ENCODE measurements around the gene UBTD1.

UBTD1 gene

GRCh38 chr10:97537186-97537869, 38.6 kb downstream of the UBTD1 start:
- Mint-ChIP-seq H3K4me1 (peaks cover 6% of the 10 kb centered on the region), H3K27me3 (no peaks in the 10 kb centered on the region), H3K36me3 (no peaks in the 10 kb centered on the region), H3K9me3 (no peaks in the 10 kb centered on the region), H3K4me3 (no peak overlapping the region), H3K27ac (no peak overlapping the region)

DNA sequence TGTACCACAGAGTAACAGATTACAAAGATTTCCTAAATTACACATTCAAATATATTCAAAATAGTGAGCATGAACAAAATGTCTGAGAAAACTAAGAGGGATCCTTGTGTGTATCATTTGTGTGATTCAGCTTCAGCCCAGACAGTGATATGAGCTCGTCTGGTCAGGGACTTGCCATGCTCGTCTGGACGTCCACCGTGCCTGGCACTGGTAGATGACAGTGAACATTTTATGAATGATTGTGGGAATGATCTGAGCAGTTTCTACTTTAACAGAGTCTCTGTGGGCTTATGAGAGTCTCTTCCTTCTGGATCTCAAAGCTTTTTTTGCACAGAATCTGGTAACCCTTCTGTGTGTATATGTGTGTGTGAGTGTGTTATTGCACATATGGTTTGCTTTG, 39.7 kb downstream of the UBTD1 start:
- Mint-ChIP-seq H3K4me3 (no peak overlapping the region), H3K27me3 (no peaks in the 10 kb centered on the region), H3K9me3 (no peaks in the 10 kb centered on the region), H3K4me1 (peaks cover 17% of the 10 kb centered on the region), H3K36me3 (no peaks in the 10 kb centered on the region), H3K27ac (no peak overlapping the region)

GRCh38 chr10:97538839-97539238, 40.1 kb downstream of the UBTD1 start:
- Mint-ChIP-seq H3K4me3 (no peak overlapping the region), H3K27me3 (no peaks in the 10 kb centered on the region), H3K4me1 (peaks cover 21% of the 10 kb centered on the region), H3K9me3 (no peaks in the 10 kb centered on the region), H3K36me3 (no peaks in the 10 kb centered on the region), H3K27ac (no peak overlapping the region)

- no peak overlapping the region for H3K4me3 Mint-ChIP-seq
- peaks cover 21% of the 10 kb centered on the region for H3K4me1 Mint-ChIP-seq
- H3K27me3 Mint-ChIP-seq: no peaks in the 10 kb centered on the region
- no peaks in the 10 kb centered on the region for H3K9me3 Mint-ChIP-seq
- no peaks in the 10 kb centered on the region for H3K36me3 Mint-ChIP-seq
- no peak overlapping the region for H3K27ac Mint-ChIP-seq
Measured at GRCh38 chr10:97539523-97540200, 40.9 kb downstream of the UBTD1 start.

- H3K36me3 Mint-ChIP-seq: no peaks in the 10 kb centered on the region
- no peak overlapping the region for H3K27ac Mint-ChIP-seq
- no peak overlapping the region for H3K4me3 Mint-ChIP-seq
- no peaks in the 10 kb centered on the region for H3K9me3 Mint-ChIP-seq
- H3K27me3 Mint-ChIP-seq: no peaks in the 10 kb centered on the region
- peaks cover 21% of the 10 kb centered on the region for H3K4me1 Mint-ChIP-seq
Measured at GRCh38 chr10:97540669-97541500, 42.2 kb downstream of the UBTD1 start.

- Mint-ChIP-seq H3K4me1 (peaks cover 21% of the 10 kb centered on the region), H3K4me3 (no peak overlapping the region), H3K9me3 (no peaks in the 10 kb centered on the region), H3K36me3 (no peaks in the 10 kb centered on the region), H3K27me3 (no peaks in the 10 kb centered on the region), H3K27ac (peak overlapping the region; percentile 35)
Measured at GRCh38 chr10:97542169-97543024, 43.7 kb downstream of the UBTD1 start.

- no peaks in the 10 kb centered on the region for H3K9me3 Mint-ChIP-seq
- peak overlapping the region; percentile 34 for H3K4me3 Mint-ChIP-seq
- H3K27ac Mint-ChIP-seq: peak overlapping the region; percentile 88
- H3K27me3 Mint-ChIP-seq: no peaks in the 10 kb centered on the region
- H3K36me3 Mint-ChIP-seq: no peaks in the 10 kb centered on the region
- peaks cover 21% of the 10 kb centered on the region for H3K4me1 Mint-ChIP-seq
Measured at GRCh38 chr10:97543025-97543546, 44.4 kb downstream of the UBTD1 start.

DNA sequence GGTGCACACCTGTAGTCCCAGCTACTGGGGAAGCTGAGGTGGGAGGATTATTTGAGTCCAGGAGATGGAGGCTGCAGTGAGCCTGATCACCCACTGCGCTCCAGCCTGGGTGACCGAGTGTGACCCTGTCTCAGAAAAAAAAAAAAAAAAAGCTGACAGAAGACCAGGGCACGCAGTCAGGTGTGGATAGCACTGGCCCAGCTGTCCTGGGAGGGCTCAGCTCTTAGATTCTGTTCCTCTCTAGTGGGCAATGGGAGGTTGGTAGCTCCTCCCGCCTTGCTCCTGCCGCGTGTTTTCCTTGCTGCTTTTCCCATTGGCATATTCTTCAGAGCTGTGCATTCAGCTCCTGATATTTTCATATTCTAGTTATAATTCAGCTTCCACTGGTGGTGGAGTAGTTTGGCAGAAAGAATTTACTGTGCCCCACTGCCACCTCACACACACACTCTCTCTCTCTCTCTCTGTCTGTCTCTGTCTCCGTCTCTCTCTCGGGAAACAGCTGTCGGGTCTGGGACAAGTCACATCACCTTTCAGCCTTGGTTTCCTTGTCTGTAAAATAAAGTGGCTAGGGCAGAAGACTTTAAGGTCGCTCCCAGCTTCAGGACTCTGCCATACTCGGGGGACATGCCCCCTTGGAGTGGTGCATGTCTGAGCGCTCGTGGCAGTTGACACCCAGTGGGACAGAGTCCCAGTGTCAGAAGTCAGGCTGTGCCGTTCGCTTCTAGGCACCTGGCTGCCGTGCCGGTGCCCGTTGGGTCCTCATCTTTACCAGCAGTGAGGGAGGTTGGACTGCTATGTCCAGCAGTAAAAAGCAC, 47.9 kb downstream of the UBTD1 start:
- Mint-ChIP-seq H3K27ac (no peak overlapping the region), H3K36me3 (no peaks in the 10 kb centered on the region), H3K4me3 (no peak overlapping the region), H3K4me1 (peaks cover 25% of the 10 kb centered on the region), H3K27me3 (no peaks in the 10 kb centered on the region), H3K9me3 (no peaks in the 10 kb centered on the region)

GRCh38 chr10:97547271-97547600, 48.5 kb downstream of the UBTD1 start:
- no peak overlapping the region for H3K4me3 Mint-ChIP-seq
- no peaks in the 10 kb centered on the region for H3K36me3 Mint-ChIP-seq

GRCh38 chr10:97547962-97548361, 49.2 kb downstream of the UBTD1 start:
- Mint-ChIP-seq H3K9me3 (no peaks in the 10 kb centered on the region), H3K27ac (no peak overlapping the region), H3K4me3 (no peak overlapping the region), H3K4me1 (peaks cover 12% of the 10 kb centered on the region), H3K36me3 (no peaks in the 10 kb centered on the region), H3K27me3 (no peaks in the 10 kb centered on the region)

More at GRCh38 chr10:97547271-97547600, 48.5 kb downstream of the UBTD1 start:
- Mint-ChIP-seq H3K9me3 (no peaks in the 10 kb centered on the region), H3K27me3 (no peaks in the 10 kb centered on the region), H3K27ac (no peak overlapping the region), H3K4me1 (peaks cover 19% of the 10 kb centered on the region)

DNA sequence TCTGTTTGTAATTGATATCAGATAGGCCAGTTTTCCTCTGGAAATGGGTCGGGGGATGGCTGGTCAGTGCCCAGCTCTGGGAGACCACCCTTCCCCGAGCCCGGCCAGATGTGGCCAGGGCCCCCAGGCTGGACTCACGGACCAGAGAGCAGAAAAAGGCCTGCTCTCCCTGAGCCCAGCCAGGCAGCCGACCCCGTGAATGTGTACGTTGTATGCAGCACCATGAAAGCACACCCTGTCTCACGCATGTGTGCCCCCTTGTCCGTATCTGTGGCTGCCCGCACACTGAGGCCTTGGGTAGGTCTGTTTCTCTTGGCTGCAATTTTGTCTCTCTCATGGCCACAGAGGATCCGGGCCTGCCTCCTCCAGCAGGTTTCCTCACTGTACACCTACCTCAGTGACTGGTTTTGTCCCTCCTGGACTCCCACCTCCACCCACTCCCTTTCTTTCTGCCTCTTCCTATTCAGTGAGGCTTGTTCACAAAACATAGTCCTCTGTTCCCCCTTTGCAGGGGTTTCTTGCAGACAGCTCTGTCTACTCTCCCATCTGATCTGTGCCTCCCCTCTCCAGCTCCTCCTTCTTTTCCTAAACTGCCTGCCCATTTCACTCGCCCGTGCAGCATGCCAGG, 50.2 kb downstream of the UBTD1 start:
- Mint-ChIP-seq H3K4me3 (no peak overlapping the region), H3K36me3 (no peaks in the 10 kb centered on the region), H3K9me3 (no peaks in the 10 kb centered on the region), H3K27ac (peak overlapping the region; percentile 3), H3K27me3 (no peaks in the 10 kb centered on the region), H3K4me1 (peaks cover 3% of the 10 kb centered on the region)

DNA sequence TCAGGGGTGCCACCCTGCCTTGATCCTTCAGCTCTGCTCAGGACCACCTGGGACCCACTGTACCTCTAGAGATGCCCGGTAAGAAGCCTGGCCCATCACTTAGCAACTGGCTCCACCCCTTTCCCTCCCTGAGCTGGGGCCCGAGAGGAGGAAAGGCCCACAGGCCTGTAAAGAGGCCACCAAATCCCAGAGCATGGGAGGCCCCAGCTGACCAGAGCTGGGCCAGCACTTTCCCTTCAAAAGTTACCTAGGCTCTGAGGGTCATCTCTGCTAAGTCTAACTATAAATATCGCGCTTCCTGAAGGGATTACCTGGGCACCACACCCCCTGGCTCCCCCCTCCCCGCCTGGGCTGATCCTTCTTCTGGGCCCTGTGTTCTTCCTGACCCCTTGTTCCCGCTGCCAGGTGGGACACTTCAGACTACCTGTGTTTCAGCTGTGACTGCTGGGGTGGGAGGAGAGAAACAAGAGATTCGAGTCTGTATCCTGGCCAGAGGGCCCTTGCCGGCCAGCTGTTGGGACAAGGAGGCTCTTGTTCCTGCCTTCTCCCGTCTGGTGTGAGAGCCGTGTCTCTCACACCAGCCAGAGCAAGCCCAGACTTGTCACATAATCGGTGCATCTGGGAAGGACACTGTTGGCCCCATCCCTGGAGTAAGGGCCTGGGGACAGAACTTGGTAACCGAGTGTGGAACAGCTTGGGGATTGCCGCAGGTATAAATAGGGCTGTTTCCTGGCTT, 51.0 kb downstream of the UBTD1 start:
- no peak overlapping the region for H3K27ac Mint-ChIP-seq
- no peaks in the 10 kb centered on the region for H3K27me3 Mint-ChIP-seq

DNA sequence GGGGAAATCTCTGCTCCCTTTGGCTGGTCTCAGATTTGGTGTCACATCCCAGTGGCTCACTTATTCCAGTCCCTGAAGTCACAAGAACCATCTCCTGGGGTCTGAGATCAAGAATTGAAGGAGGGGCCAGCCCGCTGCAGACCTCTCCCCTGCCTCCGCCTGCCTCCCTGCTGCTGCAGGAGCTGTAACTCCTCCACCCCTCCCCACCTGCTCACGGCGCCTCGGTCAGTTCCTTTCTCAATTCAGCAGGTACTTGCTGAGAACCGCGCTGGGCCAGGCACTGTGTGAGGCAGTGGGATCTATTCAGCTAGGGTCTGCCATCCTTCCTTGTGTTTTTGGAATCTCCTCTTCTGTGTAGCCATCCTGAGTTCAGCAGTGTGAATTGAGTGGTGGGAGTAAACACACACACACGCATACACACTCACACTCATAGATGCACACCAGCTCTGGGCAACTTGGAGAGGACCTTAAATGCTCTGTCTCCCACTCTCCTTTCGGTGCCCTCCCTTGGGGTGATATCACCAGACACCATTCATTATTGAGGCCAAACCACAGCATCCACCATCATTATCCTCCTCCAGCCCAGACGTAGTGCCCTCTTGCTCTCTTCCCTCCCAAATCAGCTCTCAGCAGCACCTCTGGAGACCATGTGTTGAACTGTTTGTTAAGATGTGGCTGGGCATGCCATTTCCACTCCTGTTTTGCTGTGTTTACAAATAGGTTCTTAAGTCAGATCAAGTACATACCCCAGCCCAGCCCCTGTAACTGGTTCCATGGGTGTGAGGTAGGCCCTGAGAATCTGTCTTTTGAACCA, 51.8 kb downstream of the UBTD1 start:
- H3K27ac Mint-ChIP-seq: peak overlapping the region; percentile 48
- H3K4me3 Mint-ChIP-seq: no peak overlapping the region
- H3K4me1 Mint-ChIP-seq: peaks cover 3% of the 10 kb centered on the region
- no peaks in the 10 kb centered on the region for H3K36me3 Mint-ChIP-seq
- no peaks in the 10 kb centered on the region for H3K9me3 Mint-ChIP-seq
- H3K27me3 Mint-ChIP-seq: no peaks in the 10 kb centered on the region

More for the DNA sequence above, 51.0 kb downstream of the UBTD1 start:
- Mint-ChIP-seq H3K9me3 (no peaks in the 10 kb centered on the region), H3K36me3 (no peaks in the 10 kb centered on the region), H3K4me3 (no peak overlapping the region), H3K4me1 (peaks cover 3% of the 10 kb centered on the region)

Data from activated naive CD4-positive, alpha-beta T cell treated with anti-CD3 and anti-CD28 coated beads, Interleukin-2, amount 50 U/mL, for 24 hours (primary cell).